Stimulated activated CD8-positive, alpha-beta memory T cell treated with anti-CD3 and anti-CD28 coated beads, Interleukin-4, amount 100 ng/mL, for 24 hours (primary cell): ENCODE results near the gene PCSK4.
A peak's percentile ranks its signal among the peaks of the same experiment; 100 is the strongest.
"Not testable (repeated sequence)": the region's sequence is repeated elsewhere in the genome, so short reads cannot be mapped to it uniquely, and the experiment has no call there.

Source experiments
- DNase-seq: peaks from one replicate; pipeline ENCODE4 v3.0.0-alpha.2; 2020; ENCODE audit warnings: low read depth

The PCSK4 gene

DNA sequence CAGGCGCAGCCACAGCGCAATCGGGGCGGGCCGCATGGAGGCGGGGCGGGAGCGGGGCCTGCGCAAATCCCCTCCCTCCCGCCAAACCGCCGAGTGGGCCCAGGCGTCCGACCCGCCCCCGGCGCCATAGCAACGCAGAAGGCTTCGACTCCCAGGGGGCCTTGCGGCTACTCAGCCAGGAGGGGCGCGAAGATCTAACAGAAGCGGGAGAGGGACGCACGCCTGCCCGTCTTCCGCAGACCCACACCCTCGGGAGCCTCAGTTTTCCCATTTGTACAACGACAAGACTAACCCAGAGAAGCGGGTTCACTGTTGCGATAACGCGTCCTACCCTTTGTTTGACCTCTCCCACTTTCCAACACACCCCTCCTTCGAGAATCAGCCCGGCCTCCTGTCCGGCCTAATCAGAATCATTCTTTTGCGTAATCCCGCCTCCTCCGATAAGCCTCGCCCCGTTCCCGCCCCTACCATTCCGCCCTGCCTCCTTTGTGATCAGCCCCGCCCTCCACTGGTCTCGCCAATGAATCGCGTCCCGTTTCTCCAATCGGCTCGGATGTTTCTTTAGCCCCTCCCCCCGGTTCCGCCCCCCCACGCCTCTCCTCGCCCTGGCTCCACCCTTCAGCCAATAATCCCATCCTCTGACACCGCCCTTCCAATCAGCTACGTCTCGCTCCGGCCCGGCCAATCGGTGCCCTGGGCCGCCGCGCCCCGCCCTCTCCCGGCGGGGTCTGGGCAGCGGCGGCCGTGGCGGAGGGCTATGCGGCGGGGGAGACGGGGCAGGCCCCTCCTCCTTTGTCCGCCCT, at the start of gene PCSK4:
TSS of gene PCSK4 (minus strand) at position 40 of the 803 bp plus-strand sequence. CDS start at position 36, 4 bp downstream.
- peak; percentile 92 for DNase-seq

DNA sequence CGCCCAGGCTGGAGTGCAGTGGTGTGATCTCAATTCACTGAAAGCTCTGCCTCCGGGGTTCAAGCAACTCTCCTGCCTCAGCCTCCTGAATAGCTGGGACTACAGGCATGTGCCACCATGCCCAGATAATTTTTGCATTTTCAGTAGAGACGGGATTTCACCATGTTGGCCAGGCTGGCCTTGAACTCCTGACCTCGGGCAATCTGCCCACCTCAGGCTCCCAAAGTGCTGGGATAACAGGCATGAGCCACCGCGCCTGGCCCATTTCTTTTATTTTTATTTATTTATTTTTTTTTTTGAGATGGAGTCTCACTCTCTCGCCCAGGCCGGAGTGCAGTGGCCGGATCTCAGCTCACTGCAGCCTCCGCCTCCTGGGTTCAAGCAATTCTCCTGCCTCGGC, 49.6 kb upstream of the PCSK4 start:
- DNase-seq: not testable (repeated sequence)

DNA sequence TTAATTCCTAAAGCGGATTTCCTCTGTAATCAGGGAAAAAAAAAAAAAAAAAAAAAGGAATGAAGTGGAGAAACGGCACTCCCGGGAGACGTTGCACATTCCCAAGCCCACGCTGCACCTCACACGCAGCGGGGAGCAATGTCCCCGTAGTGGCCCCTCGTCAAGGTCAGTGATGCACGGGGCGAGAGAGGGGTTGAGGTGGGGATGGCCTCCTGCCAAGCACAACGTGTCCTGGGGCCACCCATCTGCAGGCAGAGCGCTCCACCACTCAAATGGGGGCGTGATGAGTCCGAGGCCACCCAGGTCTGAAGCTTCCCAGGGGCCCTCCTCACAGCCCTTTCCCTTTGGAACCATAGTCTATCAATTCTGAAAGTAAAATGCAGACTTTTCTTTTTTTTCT, 48.8 kb upstream of the PCSK4 start:
- no peak for DNase-seq

DNA sequence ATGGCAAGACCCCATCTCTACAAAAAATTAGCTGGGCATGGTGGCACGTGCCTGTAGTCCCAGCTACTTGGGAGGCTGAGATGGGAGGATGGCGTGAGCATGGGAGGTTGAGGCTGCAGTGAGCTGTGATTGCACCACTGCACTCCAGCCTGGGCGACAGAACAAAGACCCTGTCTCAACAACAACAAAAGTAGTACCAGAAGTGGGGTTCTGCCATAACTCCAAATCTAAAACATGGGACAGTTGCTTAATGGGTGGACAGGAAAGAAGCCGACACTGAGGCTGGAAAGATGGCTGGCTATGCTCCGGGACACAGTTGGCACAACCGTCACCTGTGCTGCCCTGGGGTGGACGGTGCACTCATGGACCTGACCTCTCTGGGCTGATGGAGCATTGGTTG, 45.5 kb upstream of the PCSK4 start:
- DNase-seq: not testable (repeated sequence)

DNA sequence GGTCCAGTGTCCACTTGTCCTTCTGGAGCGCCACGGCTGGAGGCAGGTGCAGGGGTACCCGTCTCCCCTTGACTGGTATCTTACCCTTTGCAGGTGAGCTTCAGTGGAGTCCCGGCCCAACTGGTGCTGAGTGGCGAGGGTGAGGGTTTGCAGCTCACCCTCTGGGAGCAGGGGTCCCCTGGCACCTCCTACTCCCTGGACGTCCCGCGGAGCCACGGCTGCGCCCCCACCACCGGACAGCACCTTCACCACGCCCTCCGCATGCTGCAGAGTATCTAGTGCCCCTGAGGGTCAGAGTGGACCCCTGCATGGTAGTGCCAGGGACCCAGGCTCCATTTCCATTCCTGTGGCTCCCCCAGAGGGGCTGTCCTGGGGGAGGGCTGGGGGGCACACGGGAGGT, 44.8 kb upstream of the PCSK4 start:
- DNase-seq: no peak

DNA sequence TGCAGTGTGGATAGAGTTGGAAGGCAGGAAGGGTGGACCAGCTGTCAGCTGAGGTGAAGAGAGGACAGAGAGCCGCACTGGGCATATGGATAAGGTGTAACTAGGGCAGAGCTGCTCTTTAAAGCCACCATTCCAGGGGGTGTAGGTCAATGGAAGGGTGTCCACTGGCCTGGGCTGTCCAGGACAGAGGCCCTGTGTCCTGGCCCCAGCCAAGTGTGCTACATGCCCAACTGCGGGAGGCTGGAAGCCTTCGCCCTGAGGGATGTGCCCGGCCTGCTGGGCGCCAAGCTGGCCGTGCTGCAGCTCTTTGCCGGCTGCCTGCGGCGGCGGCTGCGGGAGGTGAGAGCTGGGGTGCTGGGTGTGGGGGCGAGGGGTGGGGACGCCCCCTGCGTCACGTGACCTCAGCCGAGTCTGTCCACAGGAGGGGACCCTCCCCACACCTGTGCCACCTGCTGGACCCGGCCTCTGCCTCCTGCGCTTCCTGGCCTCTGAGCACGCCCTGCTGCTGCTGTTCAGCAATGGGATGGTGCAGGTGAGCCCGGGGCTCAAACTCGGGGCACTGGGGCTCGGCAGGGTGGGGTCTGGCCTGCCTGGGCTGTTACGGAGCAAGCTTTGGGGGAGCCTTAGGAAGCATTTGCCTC, 43.5 kb upstream of the PCSK4 start:
- DNase-seq: no peak

DNA sequence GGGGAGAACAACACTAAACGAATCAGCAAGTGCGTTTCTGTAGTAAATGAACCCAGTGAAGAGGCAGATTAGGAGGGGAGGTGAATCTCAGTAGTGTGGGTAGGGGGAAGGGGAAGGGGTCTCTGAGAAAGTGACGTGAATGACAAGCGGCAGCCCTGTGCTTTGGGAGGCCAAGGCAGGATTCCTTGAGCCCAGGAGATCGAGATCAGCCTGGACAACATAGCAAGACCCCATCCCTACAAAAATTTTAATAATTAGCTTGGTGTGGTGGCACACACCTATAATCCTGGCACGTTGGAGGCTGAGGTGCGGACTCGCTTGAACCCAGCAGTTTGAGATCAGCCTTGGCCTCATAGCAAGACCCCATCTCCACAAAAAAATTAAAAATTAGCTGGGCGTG, 41.9 kb upstream of the PCSK4 start:
- DNase-seq: no peak

DNA sequence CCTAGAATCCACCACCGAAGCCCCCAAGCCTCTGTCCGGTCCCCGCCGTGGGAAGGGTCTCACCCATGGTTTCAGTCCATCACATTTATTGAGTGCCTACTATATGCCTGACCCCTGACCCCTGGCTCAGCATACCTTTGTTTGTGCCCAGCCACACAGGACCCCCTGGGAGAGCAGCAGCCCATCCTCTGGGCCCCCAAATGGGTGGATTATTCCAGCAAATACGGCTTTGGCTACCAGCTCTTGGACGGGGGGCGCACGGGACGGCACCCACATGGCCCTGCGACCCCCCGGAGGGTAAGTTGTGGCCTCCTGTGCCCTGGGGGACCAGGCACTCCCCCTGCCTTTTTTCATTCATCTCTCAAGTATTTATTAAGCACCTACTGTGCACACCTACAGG, 41.4 kb upstream of the PCSK4 start:
- DNase-seq: no peak

DNA sequence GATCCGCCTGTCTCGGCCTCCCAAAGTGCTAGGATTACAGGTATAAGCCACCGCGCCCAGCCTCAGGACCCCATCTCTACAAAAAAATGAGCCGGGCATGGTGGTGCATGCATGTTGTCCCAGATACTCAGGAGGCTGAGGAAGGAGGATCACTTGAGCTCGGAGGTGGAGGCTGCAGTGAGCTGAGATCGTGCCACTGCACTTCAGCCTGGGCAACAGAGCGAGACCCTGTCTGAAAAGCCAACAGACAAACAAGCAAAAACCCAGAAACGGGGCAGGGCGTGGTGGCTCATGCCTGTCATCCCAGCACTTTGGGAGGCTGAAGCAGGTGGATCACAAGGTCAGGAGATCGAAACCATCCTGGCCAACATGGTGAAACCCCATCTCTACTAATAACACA, 40.7 kb upstream of the PCSK4 start:
- DNase-seq: not testable (repeated sequence)

DNA sequence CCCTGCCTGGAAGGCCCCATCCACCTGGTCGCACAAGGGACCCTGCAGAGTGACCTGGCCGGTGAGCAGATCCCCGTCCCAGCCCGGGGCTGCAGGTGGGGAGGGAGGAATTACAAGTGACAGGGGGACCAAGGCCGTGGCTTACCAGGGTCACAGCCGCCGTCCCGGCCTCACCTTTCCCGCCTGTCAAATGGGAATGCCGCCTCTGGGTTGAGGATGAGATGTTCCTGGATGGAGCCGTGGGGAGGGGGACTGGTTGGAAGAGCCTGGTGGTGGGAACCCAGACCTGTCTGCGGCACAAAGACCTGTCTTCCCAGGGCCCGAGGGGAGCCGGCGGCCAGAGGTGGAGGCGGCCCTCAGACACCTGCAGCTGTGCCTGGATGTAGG, 39.3 kb upstream of the PCSK4 start:
- DNase-seq: no peak

DNA sequence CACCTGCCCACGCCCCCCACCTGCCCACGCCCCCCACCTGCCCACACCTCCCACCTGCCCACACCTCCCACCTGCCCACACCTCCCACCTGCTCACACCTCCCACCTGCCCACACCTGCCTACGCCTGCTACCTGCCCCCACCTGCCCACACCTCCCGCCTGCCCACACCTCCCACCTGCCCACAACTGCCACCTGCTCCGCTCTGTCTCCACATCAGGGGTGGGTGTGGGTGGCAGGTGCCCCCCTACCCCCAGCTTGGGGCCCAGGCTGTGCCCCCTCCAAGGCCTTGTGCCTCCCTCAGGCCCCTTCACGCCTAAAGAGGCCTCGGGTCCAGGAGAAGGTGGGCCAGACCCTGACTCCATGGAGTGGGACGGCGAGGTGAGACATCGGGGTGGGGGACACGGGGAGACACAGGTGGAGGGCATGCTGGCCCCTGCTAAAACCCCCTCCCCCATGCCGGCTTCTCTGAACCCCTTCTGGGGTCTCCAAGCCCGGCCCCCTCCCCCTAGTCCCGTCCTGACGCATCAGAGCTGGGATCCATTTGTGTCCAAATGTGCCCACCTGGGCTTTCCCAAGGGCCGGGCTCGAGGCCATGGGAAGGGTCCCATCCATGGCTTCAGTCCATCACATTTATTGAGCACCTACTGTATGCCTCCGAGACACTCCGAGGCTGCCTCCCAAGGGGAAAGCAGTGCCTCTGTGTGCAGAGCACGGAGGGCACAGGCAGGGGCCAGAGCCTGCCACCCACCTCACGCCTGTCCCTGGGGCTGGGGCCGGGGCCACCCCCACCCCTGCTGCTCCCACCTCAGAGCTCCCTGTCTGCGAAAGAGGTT, 38.7 kb upstream of the PCSK4 start:
- no peak for DNase-seq

DNA sequence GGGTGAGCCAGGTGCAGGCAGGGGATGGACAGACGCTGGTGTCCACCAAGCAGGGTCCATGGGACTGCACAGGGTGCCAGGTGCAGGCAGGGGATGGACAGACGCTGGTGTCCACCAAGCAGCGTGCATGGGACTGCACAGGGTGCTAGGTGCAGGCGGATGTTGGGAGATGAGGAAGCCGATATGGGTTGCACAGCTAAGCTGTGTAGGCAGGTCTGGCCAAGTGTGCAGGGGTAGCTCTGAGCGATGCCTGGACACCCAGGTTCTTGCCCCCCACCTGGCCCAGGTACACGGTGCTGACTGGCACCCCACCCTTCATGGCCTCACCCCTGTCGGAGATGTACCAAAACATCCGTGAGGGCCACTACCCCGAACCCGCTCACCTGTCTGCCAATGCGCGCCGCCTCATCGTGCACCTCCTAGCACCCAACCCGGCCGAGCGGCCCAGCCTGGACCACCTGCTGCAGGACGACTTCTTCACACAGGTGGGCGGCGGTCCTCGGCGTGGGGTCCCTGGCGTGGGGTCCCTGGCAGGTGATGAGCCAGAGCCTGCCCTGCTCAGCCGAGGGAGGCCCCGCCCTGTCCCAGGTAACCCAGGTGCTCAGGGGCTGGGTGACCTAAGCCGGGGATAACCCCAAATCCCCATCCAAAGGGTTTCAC, 37.6 kb upstream of the PCSK4 start:
- no peak for DNase-seq

DNA sequence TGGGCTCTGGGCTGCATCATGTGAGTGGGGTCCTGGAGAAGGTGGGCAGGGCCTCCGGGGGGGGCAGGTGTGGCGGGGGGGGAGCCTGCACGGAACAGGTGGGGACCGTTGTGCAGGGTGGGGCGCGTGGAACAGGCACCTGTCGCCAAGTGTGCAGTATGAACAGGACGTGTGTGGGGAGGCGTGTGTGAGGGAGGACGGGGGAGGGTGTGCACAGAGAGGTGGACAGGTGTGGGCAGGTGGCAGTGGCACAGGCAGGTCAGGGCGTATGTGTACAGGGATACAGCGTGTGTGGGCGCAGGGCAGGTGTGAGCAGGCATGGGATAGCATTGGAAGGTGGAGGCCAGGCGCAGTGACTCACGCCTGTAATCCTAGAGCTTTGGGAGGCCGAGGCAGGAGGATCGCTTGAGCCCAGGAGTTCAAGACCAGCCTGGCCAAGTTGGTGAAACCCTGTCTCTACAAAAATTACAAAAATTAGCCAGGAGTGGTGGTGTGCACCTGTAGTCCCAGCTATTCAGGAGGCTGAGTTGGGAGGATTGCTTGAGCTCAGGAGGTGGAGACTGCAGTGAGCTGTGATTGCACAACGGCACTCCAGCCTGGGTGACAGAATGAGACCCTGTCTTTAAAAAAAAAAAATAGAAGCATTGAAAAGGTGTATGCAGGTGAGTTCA, 37.0 kb upstream of the PCSK4 start:
- DNase-seq: no peak

DNA sequence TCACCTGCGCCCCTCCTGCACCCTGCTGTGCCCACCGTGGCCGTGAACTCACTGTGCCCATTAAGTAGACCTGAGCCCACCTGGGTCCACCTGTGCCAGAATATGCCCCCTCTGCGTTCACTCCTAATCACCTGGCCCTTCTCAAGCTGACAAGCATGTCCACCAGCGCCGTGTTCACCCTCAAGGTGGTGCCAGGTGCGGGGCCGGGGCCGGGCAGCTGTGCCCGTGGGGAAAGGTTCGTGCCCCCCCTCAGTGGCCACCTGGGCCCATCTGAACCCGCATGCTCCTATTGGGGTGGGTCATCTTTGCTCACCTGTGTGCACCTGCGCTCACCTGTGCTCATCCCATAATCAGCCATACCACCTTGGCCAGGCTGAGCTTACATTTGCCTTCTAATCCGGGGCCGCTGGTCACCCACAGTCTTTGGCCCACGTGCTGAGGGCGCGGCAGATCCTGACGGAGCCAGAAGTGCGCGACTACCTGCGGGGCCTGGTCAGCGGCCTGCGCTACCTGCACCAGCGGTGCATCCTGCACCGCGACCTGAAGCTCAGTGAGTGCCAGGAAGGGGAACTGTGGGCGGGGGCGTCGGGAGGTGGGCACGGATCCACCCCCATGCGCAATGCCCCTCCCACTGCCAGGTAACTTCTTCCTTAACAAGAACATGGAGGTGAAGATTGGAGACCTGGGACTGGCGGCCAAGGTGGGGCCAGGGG, 36.1 kb upstream of the PCSK4 start:
- no peak for DNase-seq

DNA sequence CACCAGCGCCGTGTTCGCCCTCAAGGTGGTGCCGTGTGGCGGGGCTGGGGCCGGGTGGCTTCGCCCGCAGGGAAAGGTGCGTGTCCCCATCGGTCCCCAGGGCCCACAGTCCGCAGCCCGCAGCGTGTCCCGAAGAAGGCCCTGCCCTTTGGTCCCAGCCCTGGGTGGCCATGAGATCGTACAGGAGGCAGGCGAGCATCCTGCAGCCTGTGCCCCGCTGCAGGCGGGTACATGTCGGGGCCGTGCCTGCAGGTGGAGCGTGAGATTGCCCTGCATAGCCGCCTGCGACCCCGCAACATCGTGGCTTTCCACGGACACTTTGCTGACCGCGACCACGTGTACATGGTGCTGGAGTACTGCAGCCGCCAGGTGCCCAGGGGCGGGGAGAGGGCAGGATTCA, 35.2 kb upstream of the PCSK4 start:
- no peak for DNase-seq

DNA sequence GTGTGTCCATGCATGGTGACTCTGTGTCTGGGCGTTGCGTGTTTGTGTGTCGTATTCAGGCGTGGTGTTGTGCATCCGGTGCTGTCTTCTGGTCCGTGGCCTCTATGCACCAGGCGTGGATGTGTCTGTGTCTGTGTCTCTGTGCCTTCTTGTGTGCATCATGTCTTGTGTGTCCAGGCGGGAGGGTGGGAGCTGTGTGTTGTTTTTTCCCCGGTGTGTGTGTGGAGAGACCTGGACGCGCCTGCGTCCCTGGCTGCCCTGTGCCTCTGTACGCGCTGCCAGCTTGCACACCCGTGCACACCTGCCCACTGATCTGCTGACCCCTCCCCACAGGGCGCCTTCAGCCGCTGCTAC, 34.8 kb upstream of the PCSK4 start:
- DNase-seq: no peak

DNA sequence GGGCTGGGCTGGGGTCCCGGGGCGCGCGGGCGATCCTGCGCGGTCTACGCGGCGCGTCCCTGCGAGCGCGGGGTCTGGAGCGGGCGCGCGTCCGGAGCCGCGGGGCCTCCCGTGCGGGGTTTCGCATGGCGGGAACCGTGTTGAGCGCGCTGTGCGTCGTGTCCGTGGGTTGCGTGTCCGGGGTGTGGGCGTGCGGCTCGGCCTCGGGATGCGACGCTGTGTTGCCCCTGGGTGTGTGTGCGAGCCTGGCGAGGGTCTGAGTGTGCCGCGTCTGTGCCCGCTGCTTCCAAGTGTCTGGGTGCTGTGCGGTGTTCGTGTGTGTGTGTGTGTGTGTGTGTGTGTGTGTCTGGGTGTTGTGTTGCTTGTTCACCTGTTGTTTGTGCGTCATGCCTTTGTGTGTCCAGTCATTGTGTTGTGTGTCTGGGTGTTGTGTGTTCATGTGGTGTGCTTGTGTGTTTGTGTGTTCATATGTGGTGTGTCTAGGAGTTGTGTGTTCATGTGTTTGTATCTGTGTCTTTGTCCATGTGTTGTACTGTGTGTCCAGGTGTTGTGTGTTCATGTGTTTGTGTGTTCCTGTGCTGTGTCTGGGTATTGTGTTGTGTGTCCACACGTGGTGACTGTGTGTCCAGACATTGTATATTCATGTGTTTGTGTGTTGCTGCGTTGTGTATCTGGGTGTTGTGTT, 34.3 kb upstream of the PCSK4 start:
- DNase-seq: no peak

DNA sequence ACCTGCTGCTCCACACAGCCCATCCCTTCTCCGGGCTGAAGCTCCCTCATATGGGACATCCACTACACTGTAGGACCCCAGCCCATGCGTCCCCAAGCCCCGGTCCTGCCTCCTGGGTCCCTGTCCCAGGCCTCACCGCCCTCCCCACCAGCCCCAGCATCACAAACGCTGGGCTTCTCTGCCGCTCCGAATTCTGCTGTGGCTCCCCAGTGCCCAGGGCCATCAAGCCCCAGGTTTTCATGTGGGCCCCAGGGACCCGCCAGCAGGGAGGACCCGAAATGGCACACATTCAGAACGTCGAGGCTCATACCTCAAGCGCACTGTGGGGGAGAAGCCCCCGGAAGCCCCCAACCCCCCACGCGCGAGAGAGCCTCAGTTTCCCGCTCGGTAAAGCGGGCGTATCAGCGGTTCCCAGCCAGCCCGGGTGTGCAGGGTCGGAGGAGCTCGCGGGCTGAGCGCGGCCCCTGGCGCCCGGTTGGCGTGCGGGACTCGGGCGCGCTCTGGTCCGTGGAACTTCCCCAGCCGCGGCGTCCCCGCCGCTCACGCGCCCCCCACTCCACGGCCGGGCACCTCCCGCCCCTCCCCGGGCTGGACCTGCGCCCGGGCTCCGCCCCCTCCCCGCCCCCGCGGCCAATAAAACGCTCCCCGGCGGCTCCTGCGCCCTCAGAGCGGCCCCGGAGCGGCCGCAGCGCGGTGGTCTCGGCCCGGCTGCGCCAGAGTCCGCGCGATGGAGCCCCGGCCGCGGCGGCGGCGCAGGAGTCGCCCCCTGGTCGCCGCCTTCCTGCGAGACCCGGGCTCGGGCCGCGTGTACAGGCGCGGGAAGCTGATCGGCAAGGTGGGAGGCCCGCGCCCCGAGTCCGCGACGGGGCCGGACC, 33.5 kb upstream of the PCSK4 start, which contains the start of gene PLK5:
TSS of gene PLK5 (plus strand) at position 666 of the 875 bp plus-strand sequence. CDS start 2,920 bp downstream, outside the sequence.
- DNase-seq: no peak

DNA sequence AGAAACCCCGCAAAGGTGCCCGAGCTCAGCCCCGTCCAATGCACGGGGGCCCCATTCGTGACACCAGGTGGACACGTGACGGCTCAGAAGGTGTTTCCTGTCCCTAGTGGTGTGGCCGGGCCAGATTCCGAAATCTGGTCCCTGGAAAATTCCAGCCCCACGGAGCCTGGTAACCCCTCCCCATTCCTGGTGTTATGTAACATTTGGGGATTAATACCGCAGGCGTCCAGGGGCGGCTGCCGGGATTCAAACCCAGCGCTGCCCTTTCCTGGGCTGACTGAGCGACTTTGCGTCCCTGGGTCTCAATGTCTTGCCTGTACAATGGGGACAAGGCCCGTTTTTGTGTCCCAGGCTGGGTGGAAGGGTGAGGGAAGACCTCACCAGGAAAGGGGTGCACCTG, 32.7 kb upstream of the PCSK4 start:
- DNase-seq: no peak
